Natural killer cell (primary cell): Measurements from ENCODE around the gene PYGB. TPM values are rescaled to one million over a fixed set of nuclear protein-coding genes. Genes with fewer than 3 reads are reported as not detected.

Source experiments
- ATAC-seq, 3 donors: fragments of 150-1000 bp in 2 of 3; fragments of 200-7000 bp in 1 of 3; cut with Tn5 transposase; 1 replicate in 1 of 3; 2 replicates in 2 of 3; pipeline ENCODE4 v1.10.0; 2021; ENCODE audit warnings: mild to moderate bottlenecking in 2 of 3, moderate library complexity in 2 of 3
- DNase-seq, 2 donors: peaks; one replicate each; pipeline versions ENCODE4 v3.0.0 to v3.0.0-alpha.2; 2013 to 2021; ENCODE audit warnings: mixed read lengths in 1 of 2
- H3K27ac ChIP-seq: one replicate; pipeline ENCODE4 v1.5.1; 2013; ENCODE audit warnings: mild to moderate bottlenecking, low read length
- H3K27me3 ChIP-seq: one replicate; pipeline ENCODE4 v1.6.1; 2013; ENCODE audit warnings: low read length; ENCODE audit not compliant: control insufficient read depth, insufficient read depth
- H3K36me3 ChIP-seq: one replicate; pipeline ENCODE4 v1.6.1; 2013; ENCODE audit warnings: low read length; ENCODE audit not compliant: control insufficient read depth, insufficient read depth
- H3K4me1 ChIP-seq: one replicate; pipeline ENCODE4 v1.6.1; 2013; ENCODE audit warnings: low read length; ENCODE audit not compliant: control insufficient read depth, insufficient read depth
- H3K4me3 ChIP-seq: one replicate; pipeline ENCODE4 v1.5.1; 2013; ENCODE audit warnings: low read length
- H3K9me3 ChIP-seq: one replicate; pipeline ENCODE4 v1.6.1; 2013; ENCODE audit warnings: low read length; ENCODE audit not compliant: control insufficient read depth, insufficient read depth
- H3K27ac Mint-ChIP-seq, 2 donors: one replicate each; pipeline ENCODE4 v1.8.0; 2022; ENCODE audit warnings: mild to moderate bottlenecking in 2 of 2, mixed read lengths in 2 of 2, moderate library complexity in 1 of 2
- H3K27me3 Mint-ChIP-seq, 2 donors: one replicate each; pipeline ENCODE4 v1.8.0; 2022; ENCODE audit warnings: low read depth in 2 of 2, mixed read lengths in 2 of 2
- H3K36me3 Mint-ChIP-seq: one replicate; pipeline ENCODE4 v1.8.0; 2022; ENCODE audit warnings: mixed read lengths
- H3K4me1 Mint-ChIP-seq, 2 donors: one replicate each; pipeline ENCODE4 v1.8.0; 2022; ENCODE audit warnings: mixed read lengths in 2 of 2
- H3K4me3 Mint-ChIP-seq: one replicate; pipeline ENCODE4 v1.8.0; 2022; ENCODE audit warnings: mild to moderate bottlenecking, moderate library complexity, mixed read lengths
- H3K9me3 Mint-ChIP-seq, 2 donors: one replicate each; pipeline ENCODE4 v1.8.0; 2022; ENCODE audit warnings: mixed read lengths in 2 of 2
- WGBS: methylation state at CpG from one replicate; pipeline ENCODE4 v1.1.7; 2013; ENCODE audit warnings: missing lambda C conversion rate; ENCODE audit not compliant: insufficient coverage; 5-methylcytosine and 5-hydroxymethylcytosine counted together
- intact Hi-C: fragments of 100-400 bp; cut with micrococcal nuclease; formaldehyde crosslinking; loops from one replicate; pipeline ENCODE4 v1.14.2; 2022
- total RNA-seq, 4 donors: library from RNA; stranded (reverse); fragments of 120-200 nt in 1 of 4; gene quantifications; one replicate each; pipeline versions ENCODE4 v1.2.3 to v1.2.4, GENCODE V29; 2013 to 2022
- TF ChIP-seq, protein P1 (sequence below): fragments of 200-600 bp; IDR thresholded peaks from one replicate; pipeline ENCODE4 v1.8.0; 2022; ENCODE audit warnings: antibody characterized with exemption

Gene PYGB
- total RNA-seq, 3 donors from 2014 or later (not counting 1 experiment from before 2014, with no cell fraction given): 39.4 to 55.4 (median 47.0) TPM

DNA sequence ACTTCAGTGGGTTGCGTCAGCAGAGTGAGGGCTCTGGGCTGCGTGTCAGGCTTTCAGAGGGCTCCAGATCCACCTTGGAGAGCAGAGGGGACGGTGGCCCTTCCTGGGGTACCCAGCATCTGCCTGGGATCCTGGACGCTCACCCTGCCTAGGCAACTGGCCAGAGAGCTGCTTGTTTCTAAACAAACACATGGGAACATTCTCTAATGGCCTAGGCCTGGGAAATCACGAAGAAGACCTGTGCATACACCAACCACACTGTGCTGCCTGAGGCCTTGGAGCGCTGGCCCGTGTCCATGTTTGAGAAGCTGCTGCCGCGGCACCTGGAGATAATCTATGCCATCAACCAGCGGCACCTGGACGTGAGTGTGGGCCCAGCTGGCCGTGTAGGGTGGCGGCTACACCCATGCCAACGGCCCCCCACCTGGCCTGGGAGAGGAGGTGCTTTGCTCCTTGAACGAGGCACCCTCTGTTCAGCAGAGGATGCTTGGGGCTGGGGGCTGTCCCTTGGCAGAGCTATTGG, 32.2 kb downstream of the PYGB start:
- Mint-ChIP-seq H3K4me3 (no peak overlapping the region), H3K4me1 (peaks cover 0 to 8% of the 10 kb centered on the region in 2 donors), H3K27ac (no peak overlapping the region), H3K36me3 (no peaks in the 10 kb centered on the region), H3K27me3 (no peaks in the 10 kb centered on the region), H3K9me3 (no peaks in the 10 kb centered on the region)
- TF ChIP-seq, protein P1, sequence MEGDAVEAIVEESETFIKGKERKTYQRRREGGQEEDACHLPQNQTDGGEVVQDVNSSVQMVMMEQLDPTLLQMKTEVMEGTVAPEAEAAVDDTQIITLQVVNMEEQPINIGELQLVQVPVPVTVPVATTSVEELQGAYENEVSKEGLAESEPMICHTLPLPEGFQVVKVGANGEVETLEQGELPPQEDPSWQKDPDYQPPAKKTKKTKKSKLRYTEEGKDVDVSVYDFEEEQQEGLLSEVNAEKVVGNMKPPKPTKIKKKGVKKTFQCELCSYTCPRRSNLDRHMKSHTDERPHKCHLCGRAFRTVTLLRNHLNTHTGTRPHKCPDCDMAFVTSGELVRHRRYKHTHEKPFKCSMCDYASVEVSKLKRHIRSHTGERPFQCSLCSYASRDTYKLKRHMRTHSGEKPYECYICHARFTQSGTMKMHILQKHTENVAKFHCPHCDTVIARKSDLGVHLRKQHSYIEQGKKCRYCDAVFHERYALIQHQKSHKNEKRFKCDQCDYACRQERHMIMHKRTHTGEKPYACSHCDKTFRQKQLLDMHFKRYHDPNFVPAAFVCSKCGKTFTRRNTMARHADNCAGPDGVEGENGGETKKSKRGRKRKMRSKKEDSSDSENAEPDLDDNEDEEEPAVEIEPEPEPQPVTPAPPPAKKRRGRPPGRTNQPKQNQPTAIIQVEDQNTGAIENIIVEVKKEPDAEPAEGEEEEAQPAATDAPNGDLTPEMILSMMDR: no peak
- Histone ChIP-seq H3K27ac (no peak overlapping the region), H3K36me3 (peaks cover 53% of the 10 kb centered on the region), H3K27me3 (no peaks in the 10 kb centered on the region), H3K9me3 (no peaks in the 10 kb centered on the region), H3K4me3 (no peak overlapping the region), H3K4me1 (peaks cover 8% of the 10 kb centered on the region)
- intact Hi-C loops: no loop called here
- ATAC-seq (no peak), DNase-seq (no peak)
- WGBS: 88% methylated on average over 15 of the region's 15 CpGs

- WGBS: 96% methylated on average over 33 of the region's 33 CpGs
- Mint-ChIP-seq H3K27me3 (no peaks in the 10 kb centered on the region), H3K27ac (no peak overlapping the region), H3K4me1 (peaks cover 0 to 4% of the 10 kb centered on the region in 2 donors), H3K9me3 (no peaks in the 10 kb centered on the region), H3K36me3 (peaks cover 6% of the 10 kb centered on the region), H3K4me3 (no peak overlapping the region)
- DNase-seq: no peak
- no peak overlapping the region for H3K27ac ChIP-seq
- intact Hi-C loops: no loop called here
- no peaks in the 10 kb centered on the region for H3K9me3 ChIP-seq
- peaks cover 59% of the 10 kb centered on the region for H3K36me3 ChIP-seq
- H3K27me3 ChIP-seq: no peaks in the 10 kb centered on the region
- no peak overlapping the region for H3K4me3 ChIP-seq
- peaks cover 8% of the 10 kb centered on the region for H3K4me1 ChIP-seq
- TF ChIP-seq, protein P1: no peak
- no peak for ATAC-seq
These were observed 33.0 kb downstream of the PYGB start for GRCh38 chr20:25280574-25281535.

- H3K27me3 Mint-ChIP-seq: no peaks in the 10 kb centered on the region
- no peak overlapping the region for H3K27ac Mint-ChIP-seq
- ATAC-seq: peak in 1 of 3 donors; percentile 24
These were observed 33.7 kb downstream of the PYGB start for GRCh38 chr20:25281541-25281991.

More at GRCh38 chr20:25281541-25281991, 33.7 kb downstream of the PYGB start:
- 84% methylated on average over 21 of the region's 21 CpGs for WGBS
- Mint-ChIP-seq H3K4me3 (no peak overlapping the region), H3K4me1 (peaks cover 0 to 4% of the 10 kb centered on the region in 2 donors), H3K9me3 (no peaks in the 10 kb centered on the region), H3K36me3 (peaks cover 7% of the 10 kb centered on the region)
- Histone ChIP-seq H3K27me3 (no peaks in the 10 kb centered on the region), H3K4me3 (no peak overlapping the region), H3K4me1 (peaks cover 8% of the 10 kb centered on the region), H3K9me3 (no peaks in the 10 kb centered on the region), H3K27ac (no peak overlapping the region), H3K36me3 (peaks cover 65% of the 10 kb centered on the region)
- DNase-seq: no peak
- TF ChIP-seq, protein P1: no peak
- intact Hi-C loops: no loop called here
